Colonic mucosa (tissue), 4 donors: ENCODE data around the gene GPRC5C. TPM values are rescaled to one million over a fixed set of nuclear protein-coding genes. Genes with fewer than 3 reads are reported as not detected.
A peak's percentile ranks its signal among the peaks of the same experiment; 100 is the strongest.

Source experiments
- DNase-seq: peaks from one replicate; pipeline ENCODE4 v3.0.0-alpha.2; 2020
- H3K27ac ChIP-seq: fragments of 200-600 bp; one replicate; pipeline ENCODE4 v1.8.0; 2021
- H3K27me3 ChIP-seq: fragments of 200-600 bp; one replicate; pipeline ENCODE4 v1.8.0; 2021
- H3K36me3 ChIP-seq: fragments of 200-600 bp; one replicate; pipeline ENCODE4 v1.8.0; 2021
- H3K4me1 ChIP-seq: fragments of 200-600 bp; one replicate; pipeline ENCODE4 v1.8.0; 2021; ENCODE audit warnings: mild to moderate bottlenecking
- H3K4me3 ChIP-seq: fragments of 200-600 bp; one replicate; pipeline ENCODE4 v1.8.0; 2021
- H3K9ac ChIP-seq, 2 donors: one replicate each; pipeline ENCODE4 v1.7.0; 2013; ENCODE audit warnings: control low read depth in 2 of 2, low read depth in 2 of 2, low read length in 2 of 2
- H3K9me3 ChIP-seq: fragments of 200-600 bp; one replicate; pipeline ENCODE4 v1.8.0; 2021
- CTCF ChIP-seq: fragments of 200-600 bp; IDR thresholded peaks from one replicate; pipeline ENCODE4 v1.8.0; 2022; ENCODE audit warnings: antibody characterized with exemption, mild to moderate bottlenecking
- intact Hi-C: fragments of 100-400 bp; cut with DNase I; formaldehyde crosslinking; loops from one replicate; pipeline ENCODE4 v1.14.1; 2022
- total RNA-seq, 2 donors: library from RNA; stranded (reverse); fragmentation: NEBNext Ultra II Directional in 1 of 2; extraction: Animal tissue kit (Norgen Biotek cat#: 25700) in 1 of 2; gene quantifications; one replicate each; pipeline ENCODE4 v1.2.1, GENCODE V29; 2021
- donor health status: healthy.
- donor health status: DM: no; HTN: no; CAD: no.
- donor health status: DM: no; HTN: no; CAD: no.

The GPRC5C gene
- total RNA-seq, 2 donors from 2014 or later: 139 to 193 TPM

GRCh38 chr17:74452033-74452840 lies 20.3 kb downstream of the GPRC5C start:
- peak; percentile 46 for DNase-seq
- no peak overlapping the region for H3K27ac ChIP-seq
- intact Hi-C loops: no loop called here

DNA sequence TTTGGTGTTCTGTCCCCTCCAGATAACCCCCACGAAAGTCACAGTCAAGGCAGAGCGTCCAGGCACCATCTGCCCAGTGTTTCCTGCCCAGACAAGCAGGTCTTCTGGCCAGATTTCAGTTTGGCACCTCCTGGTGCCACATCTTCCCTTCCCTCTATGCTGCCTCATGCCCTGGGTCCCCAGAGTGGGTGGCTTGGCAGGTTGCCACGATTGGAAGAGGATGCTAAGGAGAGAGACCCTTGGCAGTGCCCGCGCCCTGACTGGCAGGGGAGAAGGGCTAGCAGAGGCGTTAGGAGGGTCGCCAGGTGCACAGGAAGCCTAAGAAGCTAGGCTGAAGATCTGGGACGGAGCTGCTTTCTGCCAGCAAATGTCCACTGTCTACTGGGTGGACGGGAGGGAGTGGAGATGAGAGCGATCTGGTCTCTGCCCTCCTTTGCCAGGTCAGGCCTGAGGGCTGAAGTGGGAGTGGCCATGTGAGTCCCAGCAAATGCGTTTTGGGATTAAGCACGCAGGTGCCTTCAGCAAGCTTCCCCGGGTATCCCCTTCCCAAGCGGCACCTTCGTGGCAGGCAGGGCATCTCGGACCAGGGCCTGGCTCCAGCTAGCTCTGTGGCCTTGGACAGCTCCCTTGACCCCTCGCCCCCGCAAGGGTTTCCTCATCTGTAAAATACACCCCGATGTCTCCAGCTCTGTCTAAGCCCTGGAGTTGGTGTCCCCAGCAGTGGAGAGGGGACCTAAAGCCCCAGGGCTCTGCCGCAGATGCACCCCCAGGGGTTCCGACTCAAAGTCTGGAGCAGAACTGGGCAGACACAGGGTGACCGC lies 21.2 kb downstream of the GPRC5C start:
- H3K4me3 ChIP-seq: peak overlapping the region; percentile 33
- H3K27me3 ChIP-seq: no peaks in the 10 kb centered on the region
- H3K9me3 ChIP-seq: no peaks in the 10 kb centered on the region
- no peaks in the 10 kb centered on the region for H3K36me3 ChIP-seq
- H3K27ac ChIP-seq: no peak overlapping the region
- peaks cover 16% of the 10 kb centered on the region for H3K4me1 ChIP-seq
- H3K9ac ChIP-seq: peak overlapping the region; percentile 27 to 49
- TF ChIP-seq CTCF: no peak
- intact Hi-C loops: no loop called here
- DNase-seq: no peak

More at GRCh38 chr17:74452033-74452840, 20.3 kb downstream of the GPRC5C start:
- no peaks in the 10 kb centered on the region for H3K27me3 ChIP-seq
- TF ChIP-seq CTCF: no peak
- H3K36me3 ChIP-seq: no peaks in the 10 kb centered on the region
- no peaks in the 10 kb centered on the region for H3K9me3 ChIP-seq
- H3K4me3 ChIP-seq: no peak overlapping the region
- peak overlapping the region in 1 of 2 donors; percentile 27 for H3K9ac ChIP-seq
- H3K4me1 ChIP-seq: peaks cover 16% of the 10 kb centered on the region

GRCh38 chr17:74453665-74454196 lies 21.8 kb downstream of the GPRC5C start:
- Histone ChIP-seq H3K9me3 (no peaks in the 10 kb centered on the region), H3K4me3 (peak overlapping the region; percentile 33), H3K9ac (peak overlapping the region; percentile 27 to 49), H3K36me3 (no peaks in the 10 kb centered on the region), H3K27me3 (no peaks in the 10 kb centered on the region), H3K4me1 (peaks cover 16% of the 10 kb centered on the region), H3K27ac (peak overlapping the region; percentile 67)
- intact Hi-C loops: no loop called here
- peak; percentile 93 for DNase-seq
- peak; percentile 10 for TF ChIP-seq CTCF

DNA sequence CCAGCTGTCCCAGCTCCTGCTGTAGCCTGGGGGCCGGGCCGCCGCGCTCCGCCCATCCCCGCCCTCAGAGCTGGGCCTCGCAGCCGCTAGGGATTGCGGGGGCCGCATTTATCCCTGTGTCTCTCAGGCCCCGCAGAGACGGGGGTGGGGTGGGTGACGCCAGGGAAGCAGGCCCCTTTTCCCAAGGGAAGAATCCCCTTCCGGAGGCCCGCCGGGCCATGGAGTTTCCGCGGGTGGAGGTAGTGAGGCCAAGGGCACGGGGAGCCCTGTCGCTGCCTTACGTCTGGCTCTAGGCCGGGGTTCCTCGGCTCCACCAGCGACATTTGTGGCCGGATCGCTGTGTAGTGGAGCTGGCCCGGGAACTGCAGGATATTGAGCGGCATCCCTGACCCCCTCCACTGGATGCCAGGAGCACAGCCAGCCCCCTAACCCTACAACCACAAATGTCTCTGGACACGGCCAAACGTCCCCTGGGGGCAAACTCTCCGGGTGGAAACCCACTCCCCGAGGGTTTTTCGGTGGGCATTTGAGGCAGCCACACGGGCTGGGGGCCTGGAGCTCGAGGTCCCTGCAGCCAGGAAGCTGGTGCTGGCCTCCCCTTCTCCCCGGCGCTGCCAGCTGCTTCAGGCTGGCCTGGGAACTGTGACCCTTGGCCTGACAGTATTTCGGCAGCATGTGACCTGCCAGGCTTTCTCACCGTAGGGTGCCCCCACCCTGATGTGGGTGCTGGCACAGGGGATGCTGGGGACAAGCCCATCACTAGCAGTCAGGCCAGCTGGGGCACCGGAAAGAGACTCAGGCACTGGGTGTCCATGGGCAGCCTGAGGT lies 22.5 kb downstream of the GPRC5C start:
- Histone ChIP-seq H3K9ac (peak overlapping the region; percentile 75 to 84), H3K9me3 (no peaks in the 10 kb centered on the region), H3K27me3 (no peaks in the 10 kb centered on the region), H3K27ac (peak overlapping the region; percentile 67), H3K4me3 (peak overlapping the region; percentile 33), H3K4me1 (peaks cover 16% of the 10 kb centered on the region), H3K36me3 (no peaks in the 10 kb centered on the region)
- intact Hi-C loops: no loop called here
- DNase-seq: peak; percentile 67
- no peak for TF ChIP-seq CTCF
